ENCODE measurements around the gene PARK7.

DNA sequence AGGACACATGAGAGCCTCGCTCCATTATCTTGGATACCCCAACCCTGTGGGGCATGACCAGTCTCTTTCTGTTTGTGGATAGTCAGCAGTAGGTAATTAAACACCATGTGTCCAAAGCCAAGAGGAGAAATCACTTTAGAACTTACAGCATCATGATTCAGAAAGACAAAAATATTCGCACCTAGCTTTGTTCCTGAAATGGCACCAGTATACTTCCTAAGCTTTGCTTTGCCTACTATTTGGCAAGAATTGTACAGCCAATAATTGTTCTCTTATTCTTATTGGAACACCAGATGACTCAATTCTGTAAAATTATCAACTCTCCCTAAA is 45.0 kb upstream of the PARK7 start:
- TF ChIP-seq, protein P1, sequence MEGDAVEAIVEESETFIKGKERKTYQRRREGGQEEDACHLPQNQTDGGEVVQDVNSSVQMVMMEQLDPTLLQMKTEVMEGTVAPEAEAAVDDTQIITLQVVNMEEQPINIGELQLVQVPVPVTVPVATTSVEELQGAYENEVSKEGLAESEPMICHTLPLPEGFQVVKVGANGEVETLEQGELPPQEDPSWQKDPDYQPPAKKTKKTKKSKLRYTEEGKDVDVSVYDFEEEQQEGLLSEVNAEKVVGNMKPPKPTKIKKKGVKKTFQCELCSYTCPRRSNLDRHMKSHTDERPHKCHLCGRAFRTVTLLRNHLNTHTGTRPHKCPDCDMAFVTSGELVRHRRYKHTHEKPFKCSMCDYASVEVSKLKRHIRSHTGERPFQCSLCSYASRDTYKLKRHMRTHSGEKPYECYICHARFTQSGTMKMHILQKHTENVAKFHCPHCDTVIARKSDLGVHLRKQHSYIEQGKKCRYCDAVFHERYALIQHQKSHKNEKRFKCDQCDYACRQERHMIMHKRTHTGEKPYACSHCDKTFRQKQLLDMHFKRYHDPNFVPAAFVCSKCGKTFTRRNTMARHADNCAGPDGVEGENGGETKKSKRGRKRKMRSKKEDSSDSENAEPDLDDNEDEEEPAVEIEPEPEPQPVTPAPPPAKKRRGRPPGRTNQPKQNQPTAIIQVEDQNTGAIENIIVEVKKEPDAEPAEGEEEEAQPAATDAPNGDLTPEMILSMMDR (IDR thresholded peaks at IDR 0.05): no peak
- no peak for TF ChIP-seq POLR2A (IDR thresholded peaks at IDR 0.05)

Data from thyroid gland (tissue), 4 donors.